CD4-positive, alpha-beta T cell (primary cell): ENCODE results near the gene BCAR1. TPM values are rescaled to one million over a fixed set of nuclear protein-coding genes. Genes with fewer than 3 reads are reported as not detected.

ENCODE experiments used
- ATAC-seq: fragments of 200-7000 bp; cut with Tn5 transposase; one replicate; pipeline ENCODE4 v1.10.0; 2022; ENCODE audit warnings: mild to moderate bottlenecking; ENCODE audit not compliant: poor library complexity
- CTCF ChIA-PET: fragments of 350-600 bp; sonication (Branson Sonifier 250); formaldehyde crosslinking; loops from one replicate; lab custom pipeline; 2021; ENCODE audit warnings: antibody characterized with exemption, inconsistent platforms; lab: Charles Lee
- POLR2A ChIA-PET: fragments of 350-600 bp; sonication (Branson Sonifier 250); formaldehyde crosslinking; loops from one replicate; lab custom pipeline; 2021; ENCODE audit warnings: antibody characterized with exemption, inconsistent platforms; lab: Charles Lee
- DNase-seq, 14 experiments: peaks; one replicate each; pipeline ENCODE4 v3.0.0-alpha.2; 2013 to 2020; ENCODE audit warnings: mixed read lengths in 2 of 14
- H3K27ac ChIP-seq, 2 donors: one replicate each; pipeline versions ENCODE4 v1.5.1 to v1.7.0; 2013; ENCODE audit warnings: low read length in 2 of 2, low read depth in 1 of 2, mild to moderate bottlenecking in 1 of 2
- H3K27me3 ChIP-seq, 2 experiments: 1 replicate in 1 of 2; 2 replicates in 1 of 2; pipeline versions ENCODE4 v1.6.1 to v1.7.0; 2013; ENCODE audit warnings: low read length in 2 of 2, control low read depth in 1 of 2, mild to moderate bottlenecking in 1 of 2, moderate library complexity in 1 of 2; ENCODE audit not compliant: insufficient read depth in 2 of 2, control insufficient read depth in 1 of 2
- H3K36me3 ChIP-seq: one replicate; pipeline ENCODE4 v1.6.1; 2013; ENCODE audit warnings: low read length, control low read depth; ENCODE audit not compliant: insufficient read depth
- H3K4me1 ChIP-seq: one replicate; pipeline ENCODE4 v1.6.1; 2013; ENCODE audit warnings: low read length, control low read depth; ENCODE audit not compliant: insufficient read depth
- H3K4me3 ChIP-seq: one replicate; pipeline ENCODE4 v1.5.1; 2013; ENCODE audit warnings: mild to moderate bottlenecking, low read length, moderate library complexity
- H3K9me3 ChIP-seq, 2 experiments: 1 replicate in 1 of 2; 2 replicates in 1 of 2; pipeline versions ENCODE4 v1.6.1 to v1.7.0; 2013; ENCODE audit warnings: low read length in 2 of 2, mild to moderate bottlenecking in 2 of 2, control low read depth in 1 of 2, moderate library complexity in 1 of 2; ENCODE audit not compliant: control insufficient read depth in 1 of 2, insufficient read depth in 1 of 2
- H3K27ac Mint-ChIP-seq: one replicate; pipeline ENCODE4 v1.8.0; 2020; ENCODE audit warnings: mixed read lengths
- H3K27me3 Mint-ChIP-seq: one replicate; pipeline ENCODE4 v1.8.0; 2021; ENCODE audit warnings: mixed read lengths
- H3K36me3 Mint-ChIP-seq: one replicate; pipeline ENCODE4 v1.8.0; 2021; ENCODE audit warnings: low read depth, mixed read lengths
- H3K4me1 Mint-ChIP-seq: one replicate; pipeline ENCODE4 v1.8.0; 2021; ENCODE audit warnings: low read depth, mixed read lengths
- H3K4me3 Mint-ChIP-seq: one replicate; pipeline ENCODE4 v1.8.0; 2020; ENCODE audit warnings: mild to moderate bottlenecking, mixed read lengths
- H3K9me3 Mint-ChIP-seq: one replicate; pipeline ENCODE4 v1.8.0; 2020; ENCODE audit warnings: mixed read lengths
- CTCF ChIP-seq: fragments of 200-600 bp; IDR thresholded peaks from one replicate; pipeline ENCODE4 v1.8.0; 2022; ENCODE audit warnings: antibody characterized with exemption, mild to moderate bottlenecking
- intact Hi-C, 2 experiments: fragments of 100-400 bp; cut with DNase I in 1 of 2; cut with micrococcal nuclease in 1 of 2; formaldehyde crosslinking; loops; one replicate each; pipeline versions ENCODE4 v1.15.1 to v1.9.0; 2023 to 2025; cut with DNase I, micrococcal nuclease
- total RNA-seq, 174 experiments: library from RNA in 2 of 174; stranded (reverse) in 2 of 174; gene quantifications; one replicate each; pipeline ENCODE4 v1.2.3 and lab custom pipeline; 2021 to 2026

The BCAR1 gene
- total RNA-seq, 2 experiments from 2014 or later = 0.08 to 0.17 TPM

GRCh38 chr16:75264999-75265910 lies 13.8 kb upstream of the BCAR1 start:
- Histone ChIP-seq H3K27me3 (peaks cover 32 to 50% of the 10 kb centered on the region in 2 experiments), H3K9me3 (peaks cover 0 to 20% of the 10 kb centered on the region in 2 experiments), H3K27ac (no peak overlapping the region), H3K4me3 (peak overlapping the region; percentile 49), H3K36me3 (no peaks in the 10 kb centered on the region), H3K4me1 (peaks cover 15% of the 10 kb centered on the region)
- ChIA-PET CTCF (no interaction called here), POLR2A (no interaction called here)
- H3K27me3 Mint-ChIP-seq = peaks cover 56% of the 10 kb centered on the region
- H3K27ac Mint-ChIP-seq = no peak overlapping the region
- no peaks in the 10 kb centered on the region for H3K36me3 Mint-ChIP-seq
- intact Hi-C loops = no loop called here
- H3K4me1 Mint-ChIP-seq = no peaks in the 10 kb centered on the region
- no peak for TF ChIP-seq CTCF
- no peaks in the 10 kb centered on the region for H3K9me3 Mint-ChIP-seq
- DNase-seq (no peak), ATAC-seq (no peak)
- no peak overlapping the region for H3K4me3 Mint-ChIP-seq

- ChIA-PET POLR2A (no interaction called here), CTCF (no interaction called here)
- Mint-ChIP-seq H3K27ac (no peak overlapping the region), H3K27me3 (peaks cover 53% of the 10 kb centered on the region), H3K9me3 (no peaks in the 10 kb centered on the region), H3K4me3 (peak overlapping the region; percentile 77), H3K4me1 (no peaks in the 10 kb centered on the region), H3K36me3 (no peaks in the 10 kb centered on the region)
- no peak for TF ChIP-seq CTCF
- no peaks in the 10 kb centered on the region for H3K36me3 ChIP-seq
- peaks cover 30 to 48% of the 10 kb centered on the region in 2 experiments for H3K27me3 ChIP-seq
- H3K9me3 ChIP-seq = peaks cover 0 to 20% of the 10 kb centered on the region in 2 experiments
- intact Hi-C loops = no loop called here
- no peak overlapping the region for H3K27ac ChIP-seq
- DNase-seq = peak in 1 of 14 experiments; percentile 4
- ATAC-seq = no peak
- peaks cover 15% of the 10 kb centered on the region for H3K4me1 ChIP-seq
- peak overlapping the region; percentile 49 for H3K4me3 ChIP-seq
Measured at GRCh38 chr16:75264457-75264998, 13.1 kb upstream of the BCAR1 start.

- Histone ChIP-seq H3K27me3 (peaks cover 32 to 47% of the 10 kb centered on the region in 2 experiments), H3K4me1 (peaks cover 15% of the 10 kb centered on the region), H3K4me3 (no peak overlapping the region), H3K36me3 (no peaks in the 10 kb centered on the region), H3K9me3 (peaks cover 0 to 20% of the 10 kb centered on the region in 2 experiments), H3K27ac (no peak overlapping the region)
- POLR2A ChIA-PET = no interaction called here
- CTCF ChIA-PET = no interaction called here
- peaks cover 49% of the 10 kb centered on the region for H3K27me3 Mint-ChIP-seq
- no peaks in the 10 kb centered on the region for H3K9me3 Mint-ChIP-seq
- intact Hi-C loops = no loop called here
- DNase-seq (peak in 1 of 14 experiments; percentile 4), ATAC-seq (no peak)
- no peak overlapping the region for H3K27ac Mint-ChIP-seq
- H3K4me3 Mint-ChIP-seq = peak overlapping the region; percentile 77
- no peaks in the 10 kb centered on the region for H3K4me1 Mint-ChIP-seq
- no peaks in the 10 kb centered on the region for H3K36me3 Mint-ChIP-seq
- TF ChIP-seq CTCF = no peak
Measured at GRCh38 chr16:75263963-75264445, 12.6 kb upstream of the BCAR1 start.
